Fibroblast of lung (primary cell): ENCODE data around the gene CLCNKB.

Experiments
- CTCF ChIP-seq, 2 donors: IDR thresholded peaks in 1 of 2; conservative IDR thresholded peaks in 1 of 2; 1 replicate in 1 of 2; 2 replicates in 1 of 2; pipeline ENCODE4 v1.5.1; 2011 to 2012; ENCODE audit warnings: low read length in 2 of 2, control low read depth in 1 of 2, inconsistent platforms in 1 of 2, low read depth in 1 of 2, mild to moderate bottlenecking in 1 of 2
- EZH2 ChIP-seq: IDR thresholded peaks from 2 replicates; pipeline ENCODE4 v1.5.1; 2012; ENCODE audit warnings: low read length, control low read depth, mild to moderate bottlenecking; ENCODE audit errors: missing control alignments

GRCh38 chr1:16028237-16029002 is 15.2 kb upstream of the CLCNKB start:
- TF ChIP-seq CTCF (conservative IDR thresholded peaks at IDR 0.05 in 1 of 2, IDR thresholded peaks at IDR 0.05 in 1 of 2; ENCODE audit: low read depth in 1 of 2, low read length in 2 of 2) (no peak), EZH2 (no peak)
